KMS-11 (cell line): ENCODE results near the gene JAKMIP1.
"Not testable (repeated sequence)": the region's sequence is repeated elsewhere in the genome, so short reads cannot be mapped to it uniquely, and the experiment has no call there.

ENCODE experiments used
- H2AFZ ChIP-seq: fragments of 200-600 bp; sonication (generic); 2 replicates; pipeline ENCODE4 v1.6.1; 2016; ENCODE audit warnings: antibody characterized with exemption, mixed run types, low read depth
- H3K27ac ChIP-seq: fragments of 200-600 bp; sonication (generic); 2 replicates; pipeline ENCODE4 v1.6.1; 2016; ENCODE audit warnings: mild to moderate bottlenecking, mixed run types
- H3K27me3 ChIP-seq: fragments of 200-600 bp; sonication (generic); 2 replicates; pipeline ENCODE4 v1.6.1; 2017; ENCODE audit warnings: mild to moderate bottlenecking, low read depth, mixed run types, moderate library complexity; ENCODE audit not compliant: insufficient read depth
- H3K36me3 ChIP-seq: fragments of 200-600 bp; sonication (generic); 2 replicates; pipeline ENCODE4 v1.6.1; 2017; ENCODE audit warnings: mild to moderate bottlenecking, mixed run types; ENCODE audit not compliant: insufficient read depth
- H3K4me1 ChIP-seq: fragments of 200-600 bp; sonication (generic); 2 replicates; pipeline ENCODE4 v1.6.1; 2016; ENCODE audit warnings: mild to moderate bottlenecking, low read depth, mixed run types; ENCODE audit not compliant: poor library complexity, severe bottlenecking
- H3K4me2 ChIP-seq: fragments of 200-600 bp; sonication (generic); 2 replicates; pipeline ENCODE4 v1.7.0; 2016; ENCODE audit warnings: mild to moderate bottlenecking, mixed run types
- H3K4me3 ChIP-seq: fragments of 200-600 bp; sonication (generic); IDR thresholded peaks from 2 replicates; pipeline ENCODE4 v1.6.1; 2017; ENCODE audit warnings: low read depth, low read length, mixed read lengths; ENCODE audit not compliant: insufficient read depth
- H3K79me2 ChIP-seq: fragments of 200-600 bp; sonication (generic); 2 replicates; pipeline ENCODE4 v1.6.1; 2016; ENCODE audit warnings: low read depth, mixed run types; ENCODE audit not compliant: insufficient read depth
- H3K9ac ChIP-seq: fragments of 200-600 bp; sonication (generic); 2 replicates; pipeline ENCODE4 v1.6.1; 2016; ENCODE audit warnings: mild to moderate bottlenecking, mixed run types
- H4K20me1 ChIP-seq: fragments of 200-600 bp; sonication (generic); 2 replicates; pipeline ENCODE4 v1.6.1; 2016; ENCODE audit warnings: mild to moderate bottlenecking, mixed run types; ENCODE audit not compliant: insufficient read depth
- CTCF ChIP-seq: fragments of 200-600 bp; sonication (generic); conservative IDR thresholded peaks from 2 replicates; pipeline ENCODE4 v1.6.1; 2017; ENCODE audit warnings: low read depth, mild to moderate bottlenecking, antibody characterized with exemption, low read length, moderate library complexity, mixed read lengths

The JAKMIP1 gene

GRCh38 chr4:6142935-6143602 is 57.3 kb downstream of the JAKMIP1 start:
- Histone ChIP-seq H3K4me1 (no peaks in the 10 kb centered on the region), H3K27ac (no peak overlapping the region), H3K36me3 (no peaks in the 10 kb centered on the region), H2AFZ (no peak overlapping the region), H4K20me1 (no peaks in the 10 kb centered on the region), H3K27me3 (no peaks in the 10 kb centered on the region), H3K9ac (no peak overlapping the region), H3K4me2 (no peak overlapping the region), H3K79me2 (no peaks in the 10 kb centered on the region), H3K4me3 (no peak overlapping the region)
- no peak for TF ChIP-seq CTCF

- H3K4me3 ChIP-seq = no peak overlapping the region
- H3K27me3 ChIP-seq = no peaks in the 10 kb centered on the region
- H3K4me2 ChIP-seq = no peak overlapping the region
- H3K4me1 ChIP-seq = no peaks in the 10 kb centered on the region
- no peaks in the 10 kb centered on the region for H3K79me2 ChIP-seq
- no peak for TF ChIP-seq CTCF
- H4K20me1 ChIP-seq = no peaks in the 10 kb centered on the region
- no peak overlapping the region for H3K9ac ChIP-seq
- no peak overlapping the region for H2AFZ ChIP-seq
- no peaks in the 10 kb centered on the region for H3K36me3 ChIP-seq
- no peak overlapping the region for H3K27ac ChIP-seq
Observed at GRCh38 chr4:6142511-6142910, 57.8 kb downstream of the JAKMIP1 start.

GRCh38 chr4:6141554-6141953 is 58.8 kb downstream of the JAKMIP1 start:
- no peak overlapping the region for H3K4me3 ChIP-seq
- TF ChIP-seq CTCF = no peak
- H3K4me1 ChIP-seq = no peaks in the 10 kb centered on the region
- H3K79me2 ChIP-seq = no peaks in the 10 kb centered on the region
- H3K27me3 ChIP-seq = no peaks in the 10 kb centered on the region
- H3K9ac ChIP-seq = no peak overlapping the region
- H3K36me3 ChIP-seq = no peaks in the 10 kb centered on the region
- H3K4me2 ChIP-seq = no peak overlapping the region
- no peaks in the 10 kb centered on the region for H4K20me1 ChIP-seq
- no peak overlapping the region for H3K27ac ChIP-seq
- H2AFZ ChIP-seq = no peak overlapping the region

GRCh38 chr4:6141021-6141420 is 59.3 kb downstream of the JAKMIP1 start:
- not testable (repeated sequence) for H3K4me2 ChIP-seq, H3K4me1 ChIP-seq, H3K9ac ChIP-seq, H3K79me2 ChIP-seq, H3K36me3 ChIP-seq, H4K20me1 ChIP-seq, H3K27ac ChIP-seq, H2AFZ ChIP-seq, H3K27me3 ChIP-seq, H3K4me3 ChIP-seq

- H2AFZ ChIP-seq = no peak overlapping the region
- H4K20me1 ChIP-seq = no peaks in the 10 kb centered on the region
- no peak overlapping the region for H3K9ac ChIP-seq
- no peak for TF ChIP-seq CTCF
- H3K4me3 ChIP-seq = no peak overlapping the region
- no peak overlapping the region for H3K4me2 ChIP-seq
- H3K36me3 ChIP-seq = no peaks in the 10 kb centered on the region
- H3K27ac ChIP-seq = no peak overlapping the region
- no peaks in the 10 kb centered on the region for H3K27me3 ChIP-seq
- H3K4me1 ChIP-seq = no peaks in the 10 kb centered on the region
- H3K79me2 ChIP-seq = no peaks in the 10 kb centered on the region
Observed at GRCh38 chr4:6137747-6138135, 62.6 kb downstream of the JAKMIP1 start.
